GM12878 (cell line): Measurements from ENCODE around the gene MYO16. TPM values are rescaled to one million over a fixed set of nuclear protein-coding genes. Genes with fewer than 3 reads are reported as not detected.

ENCODE experiments used
- ATAC-seq: fragments of 200-7000 bp; cut with Tn5 transposase; 3 replicates; pipeline ENCODE4 v1.9.1; 2020; ENCODE audit warnings: mild to moderate bottlenecking, moderate library complexity
- BruUV-seq: library from RNA; stranded (reverse); fragments of 400-500 nt; replicated peaks from 2 replicates; lab custom pipeline; 2021; lab: Mats Ljungman, UMichigan
- CTCF ChIA-PET: fragments of 300-600 bp; sonication (Branson Sonifier 250); formaldehyde crosslinking; extraction: SDS; loops from one replicate; lab custom pipeline; 2021; ENCODE audit warnings: inconsistent platforms; lab: Yijun Ruan, JAX
- POLR2A ChIA-PET: fragments of 350-600 bp; formaldehyde crosslinking; extraction: SDS; loops from one replicate; lab custom pipeline; 2021; ENCODE audit warnings: inconsistent platforms; lab: Charles Lee
- RAD21 ChIA-PET: fragments of 300-600 bp; sonication (Branson Sonifier 250); formaldehyde crosslinking; loops from one replicate; lab custom pipeline; 2023; ENCODE audit warnings: antibody characterized with exemption; ENCODE audit not compliant: unreplicated experiment; lab: Charles Lee
- SMC1A ChIA-PET: fragments of 300-600 bp; sonication (Branson Sonifier 250); formaldehyde crosslinking; loops from one replicate; lab custom pipeline; 2023; ENCODE audit not compliant: unreplicated experiment, uncharacterized antibody; lab: Charles Lee
- DNase-seq: peaks from one replicate; pipeline ENCODE4 v3.0.0-alpha.2; 2011; ENCODE audit warnings: low read depth, low spot score
- FAIRE-seq: peaks from 3 replicates; lab custom pipeline; 2011; peaks lifted over from hg19 to GRCh38; lab: Jason Lieb, UNC
- H2AFZ ChIP-seq: 2 replicates; pipeline ENCODE4 v1.6.0; 2011; ENCODE audit warnings: low read depth, low read length, control low read depth; ENCODE audit not compliant: control insufficient read depth
- H3K27ac ChIP-seq: 2 replicates; pipeline ENCODE4 v1.5.1; 2011; ENCODE audit warnings: control low read depth; ENCODE audit not compliant: control insufficient read depth, insufficient read depth
- H3K27me3 ChIP-seq, 2 experiments: replicated peaks in 1 of 2; 2 replicates each; pipeline versions ENCODE4 v1.6.0 to v1.6.1; 2011; ENCODE audit warnings: low read length in 1 of 2; ENCODE audit not compliant: control insufficient read depth in 2 of 2, insufficient read depth in 2 of 2
- H3K36me3 ChIP-seq, 2 experiments: 2 replicates each; pipeline ENCODE4 v1.5.1; 2011; ENCODE audit warnings: low read length in 1 of 2; ENCODE audit not compliant: control insufficient read depth in 2 of 2, insufficient read depth in 2 of 2
- H3K4me1 ChIP-seq: 2 replicates; pipeline ENCODE4 v1.6.1; 2011; ENCODE audit warnings: mild to moderate bottlenecking, low read length, moderate library complexity, mixed read lengths; ENCODE audit not compliant: control insufficient read depth, insufficient read depth
- H3K4me2 ChIP-seq: 2 replicates; pipeline ENCODE4 v1.6.0; 2011; ENCODE audit warnings: control low read depth; ENCODE audit not compliant: control insufficient read depth, insufficient read depth
- H3K4me3 ChIP-seq: fragments of 200-600 bp; sonication (generic); 2 replicates; pipeline ENCODE4 v1.5.1; 2016
- H3K79me2 ChIP-seq: 2 replicates; pipeline ENCODE4 v1.6.0; 2011; ENCODE audit warnings: low read length; ENCODE audit not compliant: control insufficient read depth, insufficient read depth
- H3K9ac ChIP-seq: 2 replicates; pipeline ENCODE4 v1.8.0; 2011; ENCODE audit warnings: low read length, control low read depth, mixed read lengths; ENCODE audit not compliant: control insufficient read depth, insufficient read depth
- H3K9me3 ChIP-seq: replicated peaks from 3 replicates; pipeline ENCODE4 v1.5.1; 2011; ENCODE audit warnings: mild to moderate bottlenecking, low read length; ENCODE audit not compliant: control insufficient read depth, insufficient read depth
- H4K20me1 ChIP-seq: 2 replicates; pipeline ENCODE4 v1.6.0; 2011; ENCODE audit not compliant: control insufficient read depth, insufficient read depth
- CEBPB ChIP-seq, 2 experiments: fragments of 150-350 bp in 1 of 2; IDR thresholded peaks; 2 replicates each; pipeline ENCODE4 v1.6.1; 2012 to 2014; ENCODE audit warnings: low read depth in 2 of 2, low read length in 2 of 2, borderline replicate concordance in 1 of 2, inconsistent platforms in 1 of 2
- CTCF ChIP-seq, 3 experiments: IDR thresholded peaks in 2 of 3; conservative IDR thresholded peaks in 1 of 3; 2 replicates each; pipeline ENCODE4 v1.5.1; 2011; ENCODE audit warnings: low read depth in 3 of 3, low read length in 3 of 3, mild to moderate bottlenecking in 3 of 3, control low read depth in 2 of 3, moderate library complexity in 2 of 3, inconsistent platforms in 1 of 3, mixed read lengths in 1 of 3; ENCODE audit not compliant: control insufficient read depth in 2 of 3, insufficient read depth in 1 of 3; ENCODE audit errors: extremely low read depth in 1 of 3
- RFX5 ChIP-seq: IDR thresholded peaks from 2 replicates; pipeline ENCODE4 v1.6.1; 2011; ENCODE audit warnings: low read depth, low read length, improper control_type of control experiment
- SREBF1 ChIP-seq: IDR thresholded peaks from 2 replicates; pipeline ENCODE4 v1.6.1; 2012; ENCODE audit warnings: mild to moderate bottlenecking, low read length
- SUZ12 ChIP-seq: fragments of 200-600 bp; sonication (generic); IDR thresholded peaks from one replicate; pipeline ENCODE4 v1.6.1; 2018; ENCODE audit warnings: antibody characterized with exemption, mild to moderate bottlenecking; ENCODE audit not compliant: unreplicated experiment
- ZNF687 ChIP-seq: fragments of 450-650 bp; IDR thresholded peaks from 2 replicates; pipeline ENCODE4 v1.6.1; 2017; ENCODE audit warnings: mild to moderate bottlenecking, moderate library complexity
- WGBS: methylation state at CpG from one replicate; pipeline ENCODE4 v1.1.6; 2016; ENCODE audit warnings: low lambda C conversion rate; ENCODE audit not compliant: insufficient replicate concordance, insufficient coverage; ENCODE audit errors: missing lambda C conversion rate; 5-methylcytosine and 5-hydroxymethylcytosine counted together
- in situ Hi-C: fragments of 300-500 bp; cut with MboI; formaldehyde crosslinking; loops from 9 replicates; pipeline ENCODE4 v1.14.3; 2018; ENCODE audit warnings: mixed read lengths
- intact Hi-C: fragments of 100-400 bp; cut with micrococcal nuclease; formaldehyde crosslinking; loops from one replicate; pipeline ENCODE4 v1.14.2; 2022; ENCODE audit not compliant: unreplicated experiment
- polyA plus RNA-seq, 11 experiments: library from polyadenylated mRNA; depleted of rRNA in 4 of 11; unstranded in 6 of 11; stranded (reverse) in 5 of 11; fragments of >200 nt; fragmentation: Nextera tagmentation in 4 of 11; fragmentation: Illumina TruSeq in 1 of 11; extraction: Ambion mirVana in 4 of 11; extraction: Trizol in 1 of 11; gene quantifications; 1 replicate in 1 of 11; 2 replicates in 10 of 11; pipeline versions ENCODE4 v1.2.1 to v1.2.3, GENCODE V29; 2011 to 2016; ENCODE audit warnings: inconsistent platforms in 2 of 11, missing spikeins in 2 of 11, low read depth in 1 of 11
- total RNA-seq, 4 experiments: library from RNA; depleted of rRNA in 3 of 4; stranded (reverse); fragments of >200 nt in 3 of 4; fragmentation: Illumina TruSeq in 1 of 4; extraction: Trizol in 1 of 4; gene quantifications; 2 replicates each; pipeline versions ENCODE4 v1.2.1 to v1.2.3, GENCODE V29; 2013 to 2021
- TF ChIP-seq, protein P1 (sequence below): IDR thresholded peaks from 2 replicates; pipeline ENCODE4 v1.6.1; 2012; ENCODE audit warnings: low read length, inconsistent platforms
- TF ChIP-seq, protein P2 (sequence below): fragments of 450-650 bp; IDR thresholded peaks from 2 replicates; pipeline ENCODE4 v1.6.1; 2017; ENCODE audit warnings: mild to moderate bottlenecking
- TF ChIP-seq, protein P3 (sequence below): fragments of 450-650 bp; IDR thresholded peaks from 2 replicates; pipeline ENCODE4 v1.6.1; 2017; ENCODE audit warnings: borderline replicate concordance
- TF ChIP-seq, protein P4 (sequence below): fragments of 450-650 bp; IDR thresholded peaks from 2 replicates; pipeline ENCODE4 v1.6.1; 2014; ENCODE audit warnings: mild to moderate bottlenecking

The MYO16 gene
- total and polyA plus RNA-seq, 10 of the 15 experiments (the other 5 are each of a cell fraction or from before 2014, with no cell fraction given) = under 0.01 to 1.7 (median 0.05) TPM; not detected in 4

- Histone ChIP-seq H4K20me1 (no peaks in the 10 kb centered on the region), H3K36me3 (no peaks in the 10 kb centered on the region), H3K4me1 (no peaks in the 10 kb centered on the region), H3K27me3 (no peaks in the 10 kb centered on the region), H3K27ac (no peak overlapping the region), H3K4me2 (no peak overlapping the region), H3K4me3 (no peak overlapping the region), H3K79me2 (no peaks in the 10 kb centered on the region), H3K9ac (no peak overlapping the region), H2AFZ (no peak overlapping the region), H3K9me3 (no peaks in the 10 kb centered on the region)
- RAD21 ChIA-PET = no interaction called here
- POLR2A ChIA-PET = no interaction called here
- in situ Hi-C loops (no loop called here), intact Hi-C loops (no loop called here)
- DNase-seq (no peak), FAIRE-seq (no peak), ATAC-seq (no peak)
- SMC1A ChIA-PET = no interaction called here
- WGBS = 42% methylated on average over 7 of the region's 7 CpGs
- no TSS peak for BruUV-seq
- CTCF ChIA-PET = interaction anchor here (0.9 to 1.6 kb wide), 5 partner anchors 10 to 580 kb away, joined by 3 to 5 read pairs (median 3); no protein-coding TSS in a partner anchor
- TF ChIP-seq CEBPB (IDR thresholded peaks at IDR 0.05; ENCODE audit: borderline replicate concordance in 1 of 2, low read depth in 2 of 2, low read length in 2 of 2) = no peak
- TF ChIP-seq, protein P1, sequence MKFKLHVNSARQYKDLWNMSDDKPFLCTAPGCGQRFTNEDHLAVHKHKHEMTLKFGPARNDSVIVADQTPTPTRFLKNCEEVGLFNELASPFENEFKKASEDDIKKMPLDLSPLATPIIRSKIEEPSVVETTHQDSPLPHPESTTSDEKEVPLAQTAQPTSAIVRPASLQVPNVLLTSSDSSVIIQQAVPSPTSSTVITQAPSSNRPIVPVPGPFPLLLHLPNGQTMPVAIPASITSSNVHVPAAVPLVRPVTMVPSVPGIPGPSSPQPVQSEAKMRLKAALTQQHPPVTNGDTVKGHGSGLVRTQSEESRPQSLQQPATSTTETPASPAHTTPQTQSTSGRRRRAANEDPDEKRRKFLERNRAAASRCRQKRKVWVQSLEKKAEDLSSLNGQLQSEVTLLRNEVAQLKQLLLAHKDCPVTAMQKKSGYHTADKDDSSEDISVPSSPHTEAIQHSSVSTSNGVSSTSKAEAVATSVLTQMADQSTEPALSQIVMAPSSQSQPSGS = no peak
- TF ChIP-seq, protein P2, sequence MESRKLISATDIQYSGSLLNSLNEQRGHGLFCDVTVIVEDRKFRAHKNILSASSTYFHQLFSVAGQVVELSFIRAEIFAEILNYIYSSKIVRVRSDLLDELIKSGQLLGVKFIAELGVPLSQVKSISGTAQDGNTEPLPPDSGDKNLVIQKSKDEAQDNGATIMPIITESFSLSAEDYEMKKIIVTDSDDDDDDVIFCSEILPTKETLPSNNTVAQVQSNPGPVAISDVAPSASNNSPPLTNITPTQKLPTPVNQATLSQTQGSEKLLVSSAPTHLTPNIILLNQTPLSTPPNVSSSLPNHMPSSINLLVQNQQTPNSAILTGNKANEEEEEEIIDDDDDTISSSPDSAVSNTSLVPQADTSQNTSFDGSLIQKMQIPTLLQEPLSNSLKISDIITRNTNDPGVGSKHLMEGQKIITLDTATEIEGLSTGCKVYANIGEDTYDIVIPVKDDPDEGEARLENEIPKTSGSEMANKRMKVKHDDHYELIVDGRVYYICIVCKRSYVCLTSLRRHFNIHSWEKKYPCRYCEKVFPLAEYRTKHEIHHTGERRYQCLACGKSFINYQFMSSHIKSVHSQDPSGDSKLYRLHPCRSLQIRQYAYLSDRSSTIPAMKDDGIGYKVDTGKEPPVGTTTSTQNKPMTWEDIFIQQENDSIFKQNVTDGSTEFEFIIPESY = no peak
- TF ChIP-seq, protein P3, sequence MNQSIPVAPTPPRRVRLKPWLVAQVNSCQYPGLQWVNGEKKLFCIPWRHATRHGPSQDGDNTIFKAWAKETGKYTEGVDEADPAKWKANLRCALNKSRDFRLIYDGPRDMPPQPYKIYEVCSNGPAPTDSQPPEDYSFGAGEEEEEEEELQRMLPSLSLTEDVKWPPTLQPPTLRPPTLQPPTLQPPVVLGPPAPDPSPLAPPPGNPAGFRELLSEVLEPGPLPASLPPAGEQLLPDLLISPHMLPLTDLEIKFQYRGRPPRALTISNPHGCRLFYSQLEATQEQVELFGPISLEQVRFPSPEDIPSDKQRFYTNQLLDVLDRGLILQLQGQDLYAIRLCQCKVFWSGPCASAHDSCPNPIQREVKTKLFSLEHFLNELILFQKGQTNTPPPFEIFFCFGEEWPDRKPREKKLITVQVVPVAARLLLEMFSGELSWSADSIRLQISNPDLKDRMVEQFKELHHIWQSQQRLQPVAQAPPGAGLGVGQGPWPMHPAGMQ = no peak
- no peak for TF ChIP-seq SREBF1
- TF ChIP-seq ZNF687 = no peak
- TF ChIP-seq, protein P4, sequence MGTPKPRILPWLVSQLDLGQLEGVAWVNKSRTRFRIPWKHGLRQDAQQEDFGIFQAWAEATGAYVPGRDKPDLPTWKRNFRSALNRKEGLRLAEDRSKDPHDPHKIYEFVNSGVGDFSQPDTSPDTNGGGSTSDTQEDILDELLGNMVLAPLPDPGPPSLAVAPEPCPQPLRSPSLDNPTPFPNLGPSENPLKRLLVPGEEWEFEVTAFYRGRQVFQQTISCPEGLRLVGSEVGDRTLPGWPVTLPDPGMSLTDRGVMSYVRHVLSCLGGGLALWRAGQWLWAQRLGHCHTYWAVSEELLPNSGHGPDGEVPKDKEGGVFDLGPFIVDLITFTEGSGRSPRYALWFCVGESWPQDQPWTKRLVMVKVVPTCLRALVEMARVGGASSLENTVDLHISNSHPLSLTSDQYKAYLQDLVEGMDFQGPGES = no peak
- TF ChIP-seq CTCF (IDR thresholded peaks at IDR 0.05 in 2 of 3, conservative IDR thresholded peaks at IDR 0.05 in 1 of 3; ENCODE audit: control insufficient read depth in 2 of 3, extremely low read depth in 1 of 3, insufficient read depth in 1 of 3, low read depth in 3 of 3, low read length in 3 of 3) = no peak
- TF ChIP-seq SUZ12 = no peak
- TF ChIP-seq RFX5 = no peak
Measured at GRCh38 chr13:108902405-108903155, 273.2 kb downstream of the MYO16 start.
